ENCODE results near the gene FAM240B.

- TF ChIP-seq CTCF (IDR thresholded peaks at IDR 0.05 in 8 of 11, conservative IDR thresholded peaks at IDR 0.05 in 3 of 11) (no peak), POLR2A (IDR thresholded peaks at IDR 0.05) (no peak), POLR2AphosphoS5 (IDR thresholded peaks at IDR 0.05) (no peak)
These were observed 42.2 kb downstream of the FAM240B start for GRCh38 chr9:38677660-38678303.

Measured in spleen (tissue), 7 donors.